WI38 (cell line): ENCODE results near the gene CCDC122.

ENCODE experiments used
- H3K4me3 ChIP-seq: 2 replicates; pipeline ENCODE4 v1.5.1; 2011; ENCODE audit warnings: low read depth, mild to moderate bottlenecking, control low read depth, low read length
- TF ChIP-seq, protein P1 (sequence below): IDR thresholded peaks from 2 replicates; pipeline ENCODE4 v1.5.1; 2012; ENCODE audit warnings: low read depth, mild to moderate bottlenecking, control low read depth, low read length

Gene CCDC122

DNA sequence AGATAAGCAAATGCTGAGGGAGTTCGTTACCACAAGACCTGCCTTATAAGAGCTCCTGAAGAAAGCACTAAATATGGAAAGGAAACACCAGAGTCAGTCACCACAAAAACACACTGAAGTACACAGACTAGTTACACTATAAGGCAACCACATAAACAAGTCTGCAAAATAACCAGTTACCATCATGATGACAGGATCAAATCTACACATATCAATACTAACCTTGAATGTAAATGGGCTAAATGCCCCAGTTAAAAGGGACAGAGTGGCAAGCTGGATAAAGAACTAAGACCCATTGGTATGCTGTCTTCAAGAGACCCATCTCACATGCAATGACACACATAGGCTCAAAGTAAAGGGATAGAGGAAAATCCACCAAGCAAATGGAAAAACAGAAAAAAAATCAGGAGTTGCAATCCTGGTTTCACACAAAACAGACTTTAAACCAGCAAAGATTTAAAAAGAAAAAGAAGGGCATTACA is 26.6 kb downstream of the CCDC122 start:
- TF ChIP-seq, protein P1, sequence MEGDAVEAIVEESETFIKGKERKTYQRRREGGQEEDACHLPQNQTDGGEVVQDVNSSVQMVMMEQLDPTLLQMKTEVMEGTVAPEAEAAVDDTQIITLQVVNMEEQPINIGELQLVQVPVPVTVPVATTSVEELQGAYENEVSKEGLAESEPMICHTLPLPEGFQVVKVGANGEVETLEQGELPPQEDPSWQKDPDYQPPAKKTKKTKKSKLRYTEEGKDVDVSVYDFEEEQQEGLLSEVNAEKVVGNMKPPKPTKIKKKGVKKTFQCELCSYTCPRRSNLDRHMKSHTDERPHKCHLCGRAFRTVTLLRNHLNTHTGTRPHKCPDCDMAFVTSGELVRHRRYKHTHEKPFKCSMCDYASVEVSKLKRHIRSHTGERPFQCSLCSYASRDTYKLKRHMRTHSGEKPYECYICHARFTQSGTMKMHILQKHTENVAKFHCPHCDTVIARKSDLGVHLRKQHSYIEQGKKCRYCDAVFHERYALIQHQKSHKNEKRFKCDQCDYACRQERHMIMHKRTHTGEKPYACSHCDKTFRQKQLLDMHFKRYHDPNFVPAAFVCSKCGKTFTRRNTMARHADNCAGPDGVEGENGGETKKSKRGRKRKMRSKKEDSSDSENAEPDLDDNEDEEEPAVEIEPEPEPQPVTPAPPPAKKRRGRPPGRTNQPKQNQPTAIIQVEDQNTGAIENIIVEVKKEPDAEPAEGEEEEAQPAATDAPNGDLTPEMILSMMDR: no peak

DNA sequence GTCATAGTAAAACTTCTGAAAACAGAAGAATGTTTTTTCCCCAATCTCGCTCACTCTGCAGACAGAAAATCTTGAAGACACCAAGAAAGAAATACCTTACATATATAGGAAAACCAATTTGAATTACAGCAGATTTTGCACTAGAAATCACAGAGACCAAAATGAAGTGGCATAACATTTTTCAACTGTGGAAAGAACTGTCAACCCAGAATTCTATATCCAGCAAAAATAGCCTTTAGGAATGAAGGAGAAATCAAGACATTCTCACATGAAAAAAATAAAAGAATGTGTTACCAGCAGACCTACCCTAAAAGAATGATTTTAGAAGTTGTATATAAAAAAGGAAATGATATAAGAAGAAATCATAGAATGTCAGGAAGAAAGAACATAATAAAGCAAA is 28.7 kb downstream of the CCDC122 start:
- TF ChIP-seq, protein P1: no peak
- H3K4me3 ChIP-seq: no peak overlapping the region

More for the DNA sequence above, 26.6 kb downstream of the CCDC122 start:
- H3K4me3 ChIP-seq: no peak overlapping the region

DNA sequence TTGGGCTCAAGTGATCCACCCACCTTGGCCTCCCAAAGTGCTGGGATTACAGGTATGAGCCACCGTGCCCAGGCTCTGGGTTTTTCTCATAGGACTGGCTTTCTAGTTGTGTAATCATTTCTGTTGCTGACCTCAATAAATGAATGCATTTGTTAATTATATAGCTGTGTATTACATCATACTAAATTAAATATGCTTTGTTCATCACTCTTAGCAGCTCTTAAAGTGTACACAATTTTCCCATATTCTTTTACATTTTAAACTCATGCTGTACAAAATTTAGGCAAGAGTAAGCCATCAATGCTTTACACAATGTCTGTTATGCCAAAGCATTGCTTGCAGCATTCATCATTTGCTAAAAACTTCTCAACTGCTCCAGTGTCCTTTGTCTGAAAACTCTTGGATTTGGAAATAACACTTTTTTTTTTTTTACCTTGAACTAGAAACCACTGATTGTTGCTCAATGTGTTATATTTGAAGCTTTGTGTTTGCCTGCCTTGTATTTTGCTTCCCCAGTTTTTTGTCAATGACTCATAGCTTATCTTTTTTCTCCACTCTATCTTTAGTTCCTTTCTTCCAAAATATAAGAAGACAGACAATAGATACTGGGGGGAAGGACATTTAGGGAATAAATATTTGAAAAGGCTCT is 31.4 kb downstream of the CCDC122 start:
- TF ChIP-seq, protein P1: no peak
- no peak overlapping the region for H3K4me3 ChIP-seq

DNA sequence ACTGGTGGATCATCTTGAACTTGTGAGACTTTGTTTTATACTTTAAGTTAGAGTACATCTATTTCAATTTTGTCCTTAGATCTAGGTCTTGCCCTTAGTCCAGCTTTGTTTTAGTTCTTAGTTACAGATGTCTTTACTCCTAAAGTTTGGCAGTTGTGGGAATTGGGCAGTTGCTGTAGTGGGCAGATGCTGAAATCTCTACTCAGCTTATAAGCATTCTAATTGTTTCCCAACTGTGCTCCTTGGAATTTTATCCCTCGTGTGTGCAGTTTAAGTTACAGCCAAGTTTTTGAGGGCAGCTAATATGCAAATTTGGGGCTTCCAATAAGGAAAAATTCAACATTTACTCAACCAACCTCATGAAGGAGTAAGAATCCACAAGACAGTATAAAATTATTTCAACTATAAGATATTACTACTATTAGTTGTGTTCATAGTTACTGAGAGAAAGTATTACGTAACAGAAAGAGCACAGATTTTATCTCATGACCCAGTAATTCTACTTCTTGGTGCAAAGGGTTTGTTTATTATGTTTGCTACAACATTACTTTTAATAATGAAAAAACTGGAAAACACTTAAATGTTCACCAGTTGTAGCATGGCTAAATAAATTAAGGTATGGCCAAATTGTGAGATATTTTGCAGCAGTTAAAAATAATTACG is 32.9 kb downstream of the CCDC122 start:
- H3K4me3 ChIP-seq: no peak overlapping the region
- TF ChIP-seq, protein P1: no peak

DNA sequence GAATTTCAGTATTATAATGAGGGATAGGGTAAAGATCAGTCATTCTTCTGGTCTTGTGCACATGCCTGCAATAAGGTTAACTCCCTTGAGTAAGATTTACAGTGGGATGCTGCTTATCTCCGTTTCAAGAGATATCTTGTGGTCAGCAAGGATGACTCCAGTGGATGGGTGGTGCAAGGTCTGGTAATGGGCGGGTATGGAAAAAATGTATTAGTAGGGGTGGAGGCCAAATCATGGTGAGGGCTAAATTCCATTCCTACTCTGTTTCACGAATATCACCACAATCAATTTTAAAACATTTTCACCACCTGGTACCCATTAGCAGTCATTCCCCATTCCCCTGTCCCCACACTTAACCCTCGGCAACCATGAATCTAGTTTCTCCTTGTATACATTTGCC is 40.6 kb downstream of the CCDC122 start:
- TF ChIP-seq, protein P1: no peak
- H3K4me3 ChIP-seq: no peak overlapping the region

DNA sequence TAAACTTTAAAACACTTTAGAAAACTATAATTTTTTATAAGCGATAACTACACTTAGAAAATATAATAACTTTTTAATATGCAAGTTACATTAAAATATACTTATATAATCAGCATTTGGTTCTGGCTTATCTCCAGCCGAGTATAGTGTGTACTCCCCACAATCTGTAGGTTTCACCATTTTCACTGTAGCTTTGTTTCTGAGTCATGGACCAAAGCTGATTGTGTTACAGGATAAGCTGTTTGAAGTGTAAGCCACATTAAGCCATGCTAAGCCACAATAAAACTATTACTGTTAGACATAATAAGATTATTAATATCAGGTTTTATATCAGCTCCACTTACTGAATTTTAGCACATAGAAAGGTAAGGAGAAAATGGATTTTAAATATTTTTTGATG is 43.8 kb downstream of the CCDC122 start:
- TF ChIP-seq, protein P1: no peak
- no peak overlapping the region for H3K4me3 ChIP-seq

DNA sequence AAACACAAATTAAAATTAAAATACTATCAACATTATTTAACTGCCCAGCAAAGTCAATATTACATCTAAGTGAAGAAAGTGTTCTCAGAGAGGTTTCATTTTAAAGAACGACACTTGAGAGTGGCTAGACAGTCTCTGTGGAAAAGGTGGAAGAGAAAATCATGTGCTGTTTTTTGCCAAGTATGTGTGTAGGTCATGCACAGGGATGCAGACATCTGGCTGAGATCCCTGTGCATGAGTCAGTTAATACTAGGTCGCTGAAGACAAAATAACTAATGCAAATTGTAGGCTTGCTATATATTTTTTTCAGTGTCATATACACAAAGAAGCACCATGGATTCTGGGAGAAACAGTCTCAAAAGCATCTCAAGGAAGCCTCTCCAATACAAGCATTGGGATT is 48.5 kb downstream of the CCDC122 start:
- TF ChIP-seq, protein P1: no peak
- no peak overlapping the region for H3K4me3 ChIP-seq
